Subcutaneous adipose tissue (tissue), 4 donors: Measurements from ENCODE around the gene CCDC134. TPM values are rescaled to one million over a fixed set of nuclear protein-coding genes. Genes with fewer than 3 reads are reported as not detected.

Experiments
- total RNA-seq, 4 donors: library from RNA; depleted of rRNA; stranded (reverse); fragments of >200 nt; gene quantifications; one replicate each; pipeline ENCODE4 v1.1.0, GENCODE V29; 2016
- TF ChIP-seq, protein P1 (sequence below): fragments of 450-650 bp; IDR thresholded peaks from one replicate; pipeline ENCODE4 v1.5.1; 2016; ENCODE audit warnings: low read depth, mild to moderate bottlenecking, control low read depth, antibody characterized with exemption, moderate library complexity

Gene CCDC134
- total RNA-seq, 4 donors from 2014 or later, result 0.98 to 5.1 (median 2.6) TPM

DNA sequence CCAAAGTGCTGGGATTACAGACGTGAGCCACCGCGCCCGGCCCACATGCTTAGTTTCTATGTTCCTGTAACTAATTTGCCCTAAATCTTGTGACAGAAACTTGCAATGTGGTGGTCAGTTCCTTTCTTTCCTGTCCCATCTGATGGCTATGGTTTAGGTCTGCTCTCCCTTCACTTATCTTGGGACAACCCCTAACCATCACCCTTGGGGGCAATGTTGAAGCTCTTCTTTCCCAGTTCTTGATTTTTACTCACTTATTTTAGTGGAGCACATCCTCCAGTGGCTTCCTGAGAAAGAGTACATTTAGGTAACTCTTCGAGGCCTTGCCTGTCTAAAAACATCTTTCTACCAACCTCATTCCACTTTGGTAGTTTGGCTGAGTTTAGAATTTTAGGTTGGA is 39.7 kb downstream of the CCDC134 start:
- TF ChIP-seq, protein P1, sequence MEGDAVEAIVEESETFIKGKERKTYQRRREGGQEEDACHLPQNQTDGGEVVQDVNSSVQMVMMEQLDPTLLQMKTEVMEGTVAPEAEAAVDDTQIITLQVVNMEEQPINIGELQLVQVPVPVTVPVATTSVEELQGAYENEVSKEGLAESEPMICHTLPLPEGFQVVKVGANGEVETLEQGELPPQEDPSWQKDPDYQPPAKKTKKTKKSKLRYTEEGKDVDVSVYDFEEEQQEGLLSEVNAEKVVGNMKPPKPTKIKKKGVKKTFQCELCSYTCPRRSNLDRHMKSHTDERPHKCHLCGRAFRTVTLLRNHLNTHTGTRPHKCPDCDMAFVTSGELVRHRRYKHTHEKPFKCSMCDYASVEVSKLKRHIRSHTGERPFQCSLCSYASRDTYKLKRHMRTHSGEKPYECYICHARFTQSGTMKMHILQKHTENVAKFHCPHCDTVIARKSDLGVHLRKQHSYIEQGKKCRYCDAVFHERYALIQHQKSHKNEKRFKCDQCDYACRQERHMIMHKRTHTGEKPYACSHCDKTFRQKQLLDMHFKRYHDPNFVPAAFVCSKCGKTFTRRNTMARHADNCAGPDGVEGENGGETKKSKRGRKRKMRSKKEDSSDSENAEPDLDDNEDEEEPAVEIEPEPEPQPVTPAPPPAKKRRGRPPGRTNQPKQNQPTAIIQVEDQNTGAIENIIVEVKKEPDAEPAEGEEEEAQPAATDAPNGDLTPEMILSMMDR, result no peak

DNA sequence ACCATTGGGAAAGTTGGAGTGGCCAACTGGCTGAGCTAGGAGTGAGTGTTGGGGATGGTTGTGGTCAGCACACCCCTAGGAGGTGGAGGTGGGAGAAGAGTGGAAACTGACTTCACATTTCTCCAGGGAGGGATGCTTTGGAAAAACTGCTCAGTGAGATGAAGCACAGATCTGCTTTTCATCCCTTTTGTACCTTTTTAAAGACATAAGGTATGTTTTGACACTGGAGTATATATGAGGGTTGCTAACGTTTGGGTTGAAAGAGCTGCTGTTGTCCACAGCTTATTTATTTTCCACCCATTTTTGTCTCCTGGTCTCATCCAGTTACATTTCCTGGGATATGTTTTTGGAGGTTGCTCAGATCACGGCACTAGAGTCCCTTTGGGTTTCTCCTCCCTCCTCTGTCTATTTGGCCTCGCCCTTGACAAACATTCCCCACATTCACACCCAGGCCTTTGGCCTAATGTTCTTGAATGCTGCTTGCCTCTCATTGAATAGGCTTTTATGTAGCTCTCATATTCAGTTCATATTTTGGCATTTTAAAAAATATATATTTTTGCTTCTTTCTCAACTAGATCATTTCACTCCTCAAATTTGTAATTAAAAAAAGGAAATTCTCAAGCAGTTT is 40.7 kb downstream of the CCDC134 start:
- TF ChIP-seq, protein P1, result no peak

DNA sequence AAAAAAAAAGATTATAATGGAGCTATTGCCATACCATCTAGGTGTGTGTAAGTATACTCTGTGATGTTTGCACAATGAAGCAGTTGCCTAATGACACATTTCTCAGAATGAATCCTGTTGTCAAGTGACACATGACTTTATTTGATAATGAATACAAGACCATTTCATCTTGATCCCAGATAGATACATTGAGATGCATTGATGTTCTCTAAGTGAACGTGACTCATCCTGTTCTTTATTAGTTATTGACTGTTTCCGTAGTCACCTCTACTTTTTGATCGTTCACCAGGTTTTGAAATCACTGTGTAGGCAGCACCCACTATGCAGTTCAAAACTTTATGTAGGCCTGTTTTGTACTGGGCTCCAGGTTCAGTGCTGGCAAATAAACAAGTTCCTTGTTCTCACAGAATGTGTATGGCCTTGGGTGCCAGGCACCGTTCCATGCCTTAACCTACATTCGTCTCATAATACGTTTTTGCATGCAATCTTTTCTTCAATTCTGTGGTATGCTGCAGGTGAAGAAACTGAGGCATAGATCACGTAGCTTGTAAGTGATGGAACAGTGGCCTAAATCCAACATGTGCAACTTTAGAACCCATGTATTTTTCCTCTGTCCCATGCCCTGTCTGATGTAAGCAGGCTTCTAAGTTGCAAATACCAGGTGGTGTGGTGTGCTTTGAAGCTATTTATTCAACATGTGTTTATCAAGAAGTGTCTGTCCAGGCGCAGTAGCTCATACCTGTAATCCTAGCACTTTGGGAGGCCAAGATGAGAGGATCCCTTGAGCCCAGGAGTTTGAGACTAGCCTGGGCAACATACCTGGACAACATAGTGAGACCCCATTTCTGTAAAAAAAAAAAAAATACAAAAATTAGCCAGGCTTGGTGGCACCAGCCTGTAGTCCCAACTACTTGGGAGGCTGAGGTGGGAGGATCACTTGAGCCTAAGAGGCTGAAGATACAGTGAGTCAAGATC is 42.8 kb downstream of the CCDC134 start:
- TF ChIP-seq, protein P1, result no peak

DNA sequence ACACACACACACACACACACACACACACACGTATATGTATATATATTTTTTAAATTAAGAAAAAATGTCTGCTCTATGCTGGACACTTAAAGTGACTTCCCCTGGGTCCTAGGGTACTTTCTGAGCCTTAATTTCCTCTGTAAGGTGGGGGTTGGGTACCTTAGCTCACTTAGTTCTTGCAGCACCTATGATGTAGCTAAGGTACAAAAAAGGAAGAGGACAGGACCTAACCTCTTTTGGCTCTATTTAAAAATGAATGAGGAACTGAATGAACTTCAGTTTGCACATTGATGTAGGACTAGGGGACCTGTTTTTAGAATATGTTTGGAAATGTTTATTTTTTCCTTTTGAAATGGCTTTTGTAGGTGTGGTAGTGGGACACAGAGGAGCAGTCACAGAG is 43.6 kb downstream of the CCDC134 start:
- TF ChIP-seq, protein P1, result no peak

DNA sequence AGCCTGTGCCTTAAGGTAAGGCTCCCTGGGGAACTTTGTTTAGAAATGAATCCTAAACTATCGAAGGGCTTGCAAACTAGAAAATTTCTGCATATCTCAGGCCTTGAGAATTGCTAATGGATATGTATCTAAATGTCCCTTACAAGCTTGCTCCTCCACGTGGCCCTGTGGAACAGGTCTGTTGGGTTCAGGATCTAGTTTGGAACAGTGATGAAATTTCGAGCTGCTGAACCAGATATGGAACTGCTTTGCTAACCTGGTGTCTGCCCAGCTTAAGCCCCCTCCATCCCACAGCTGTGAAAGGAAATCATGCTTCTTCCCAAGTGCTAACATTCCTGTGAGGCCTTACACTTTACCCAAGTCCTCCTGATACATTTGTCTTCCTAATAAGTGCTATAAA is 44.0 kb downstream of the CCDC134 start:
- TF ChIP-seq, protein P1, result no peak

DNA sequence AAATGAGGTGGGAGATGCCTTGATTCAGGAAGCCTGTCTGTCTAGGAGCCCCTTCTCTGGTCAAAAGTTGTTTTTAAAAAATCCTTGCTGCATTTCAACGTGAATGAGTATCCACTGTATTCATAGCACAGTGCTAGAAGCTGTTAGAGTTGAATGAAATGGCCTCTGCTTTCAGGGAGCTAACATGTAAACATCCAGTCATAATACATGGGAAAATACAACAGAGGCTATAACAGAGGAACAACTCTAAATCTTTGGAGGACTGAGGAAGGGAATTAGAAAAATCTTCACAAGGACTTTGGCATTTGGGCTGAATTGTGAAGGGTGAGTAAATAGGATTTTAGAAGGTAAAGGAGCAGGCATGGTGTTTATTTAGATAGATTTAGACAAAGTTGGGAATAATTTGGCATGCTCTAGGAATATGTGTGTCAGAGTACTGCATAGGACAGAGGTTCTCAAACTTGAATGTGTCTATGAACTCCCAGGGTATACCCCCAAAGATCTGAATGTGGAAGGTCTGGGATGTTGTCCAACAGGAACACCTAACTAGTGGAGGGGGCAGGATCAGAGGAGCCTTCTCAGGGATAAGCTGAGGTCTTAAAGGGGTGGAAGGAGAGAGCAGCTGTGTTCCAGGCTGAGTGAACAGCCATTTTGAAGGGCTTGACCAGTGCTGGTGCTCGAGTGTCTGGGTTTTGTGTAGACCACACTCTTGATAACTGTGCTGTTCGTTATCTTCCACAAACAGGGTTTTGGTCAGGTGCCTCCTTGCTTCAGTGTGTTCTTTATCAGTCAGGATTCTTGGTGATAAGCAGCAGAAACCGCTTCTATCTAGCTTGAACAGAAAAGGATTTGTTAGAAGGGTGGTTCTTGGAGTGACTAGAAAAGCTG is 45.1 kb downstream of the CCDC134 start:
- TF ChIP-seq, protein P1, result no peak
